ENCODE data around the gene CTDNEP1.
A peak's percentile ranks its signal among the peaks of the same experiment; 100 is the strongest.

The CTDNEP1 gene

GRCh38 chr17:7251661-7252175 is at the start of gene CTDNEP1:
CTDNEP1 (minus strand) TSS chr17:7251734; CDS start chr17:7251296, 438 bp downstream.
- peak; percentile 95 to 99 (median 98) for DNase-seq

DNA sequence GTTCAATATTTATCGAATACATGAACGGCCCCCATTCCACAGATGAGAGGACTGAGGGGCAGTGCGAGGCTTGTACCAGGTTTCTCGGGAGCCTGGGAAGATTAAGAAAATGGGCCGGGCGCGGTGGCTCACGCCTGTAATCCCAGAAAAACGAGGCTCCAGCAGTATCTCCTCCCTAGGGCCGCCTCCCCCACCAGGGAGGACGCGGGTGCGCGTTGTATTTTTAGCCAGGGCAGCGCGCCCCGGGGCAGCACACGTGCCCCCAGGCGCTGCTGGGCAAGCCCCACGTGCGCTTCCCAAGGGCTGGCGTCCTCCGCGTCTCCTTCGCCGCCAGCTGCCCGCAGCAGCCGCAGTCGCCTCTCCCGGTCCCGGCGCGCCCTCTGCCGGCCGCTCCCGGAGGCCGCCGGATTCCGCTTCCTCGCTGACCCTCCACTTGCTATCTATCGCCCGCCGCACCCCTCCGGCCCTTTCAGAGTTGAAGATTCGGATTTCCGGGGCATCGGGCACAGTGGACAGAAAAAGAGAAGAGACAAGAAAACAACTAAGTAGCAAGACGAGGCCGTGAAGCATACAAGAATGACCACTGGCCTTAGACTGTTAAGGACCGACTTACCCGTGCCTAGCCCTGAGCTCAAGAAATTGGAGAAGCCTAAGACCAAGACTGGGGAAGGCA is 44.8 kb upstream of the CTDNEP1 start:
- peak in 5 of 6 experiments; percentile 39 to 56 (median 50) for DNase-seq

DNA sequence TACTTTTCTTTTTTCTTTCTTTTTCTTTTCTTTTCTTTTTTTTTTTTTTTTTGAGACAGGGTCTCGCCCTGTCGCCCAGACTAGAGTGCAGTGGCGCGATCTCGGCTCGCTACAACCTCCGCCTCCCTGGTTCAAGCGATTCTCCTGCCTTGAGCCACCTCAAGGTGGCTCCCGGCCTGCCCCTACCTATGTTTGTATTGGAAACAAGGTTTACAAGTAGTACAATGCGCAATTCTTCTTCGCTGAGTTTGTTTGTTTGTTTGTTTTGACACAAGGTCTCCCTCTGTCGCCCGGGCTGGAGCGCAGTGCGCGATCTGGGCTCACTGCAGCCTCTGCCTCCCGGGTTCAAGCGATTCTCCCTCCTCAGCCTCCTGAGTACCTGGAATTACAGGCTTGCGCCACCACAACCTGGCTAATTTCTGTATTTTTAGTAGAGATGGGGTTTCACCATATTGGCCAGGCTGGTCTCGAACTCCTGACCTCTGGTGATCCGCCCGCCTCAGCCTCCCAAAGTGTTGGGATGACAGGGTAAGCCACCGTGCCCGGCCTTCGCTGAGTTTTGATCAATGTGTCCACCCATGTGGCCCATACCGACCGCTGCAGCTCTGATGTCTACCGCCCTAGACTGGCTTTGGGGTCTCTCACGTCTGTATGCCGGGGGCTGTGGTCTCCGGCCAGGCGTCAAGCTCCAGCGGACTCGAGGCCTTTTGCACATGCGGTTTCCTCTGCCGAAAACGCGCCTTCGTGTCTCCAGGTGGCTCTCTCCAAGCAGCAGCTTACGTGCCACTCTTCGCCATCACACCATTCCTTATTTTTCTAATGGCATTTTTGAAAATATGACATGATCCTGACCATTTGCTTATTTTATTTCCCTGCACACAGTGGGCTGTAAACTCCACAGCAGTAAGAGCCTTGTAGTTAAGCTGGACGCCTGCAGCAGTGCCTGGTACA is 44.0 kb upstream of the CTDNEP1 start:
- peak in 1 of 6 experiments; percentile 40 for DNase-seq

DNA sequence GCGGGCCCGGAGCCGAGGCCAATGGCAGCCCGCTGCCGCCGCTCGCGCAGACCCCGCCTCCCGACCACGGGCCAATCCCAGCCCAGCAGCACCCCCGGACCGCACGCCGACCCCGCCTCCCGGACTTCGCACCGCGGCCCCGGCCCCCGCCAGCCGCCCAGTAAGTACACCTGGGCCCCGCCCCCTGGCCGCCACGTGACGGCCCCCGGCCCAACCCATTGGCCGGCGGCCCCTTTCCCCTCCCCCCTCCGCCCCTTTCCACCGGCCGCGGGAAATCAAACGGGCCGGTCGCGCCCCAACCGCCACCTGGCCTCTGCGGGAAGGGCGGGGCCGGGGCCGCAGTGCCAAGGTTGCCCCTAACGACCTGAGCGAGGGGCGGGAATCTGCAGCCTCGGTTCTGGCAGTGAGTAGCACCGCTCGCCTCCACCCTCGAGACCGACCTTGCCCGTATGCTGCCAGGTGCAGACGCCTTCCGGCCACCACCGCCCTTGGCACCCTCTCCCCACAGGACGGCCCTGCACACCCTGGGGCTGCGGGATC is 43.1 kb upstream of the CTDNEP1 start, which contains the start of gene YBX2:
YBX2 (minus strand) TSS at position 26 of the 540 bp plus-strand sequence. CDS start 139 bp downstream, outside the sequence.
- peak; percentile 25 to 68 (median 53) for DNase-seq

DNA sequence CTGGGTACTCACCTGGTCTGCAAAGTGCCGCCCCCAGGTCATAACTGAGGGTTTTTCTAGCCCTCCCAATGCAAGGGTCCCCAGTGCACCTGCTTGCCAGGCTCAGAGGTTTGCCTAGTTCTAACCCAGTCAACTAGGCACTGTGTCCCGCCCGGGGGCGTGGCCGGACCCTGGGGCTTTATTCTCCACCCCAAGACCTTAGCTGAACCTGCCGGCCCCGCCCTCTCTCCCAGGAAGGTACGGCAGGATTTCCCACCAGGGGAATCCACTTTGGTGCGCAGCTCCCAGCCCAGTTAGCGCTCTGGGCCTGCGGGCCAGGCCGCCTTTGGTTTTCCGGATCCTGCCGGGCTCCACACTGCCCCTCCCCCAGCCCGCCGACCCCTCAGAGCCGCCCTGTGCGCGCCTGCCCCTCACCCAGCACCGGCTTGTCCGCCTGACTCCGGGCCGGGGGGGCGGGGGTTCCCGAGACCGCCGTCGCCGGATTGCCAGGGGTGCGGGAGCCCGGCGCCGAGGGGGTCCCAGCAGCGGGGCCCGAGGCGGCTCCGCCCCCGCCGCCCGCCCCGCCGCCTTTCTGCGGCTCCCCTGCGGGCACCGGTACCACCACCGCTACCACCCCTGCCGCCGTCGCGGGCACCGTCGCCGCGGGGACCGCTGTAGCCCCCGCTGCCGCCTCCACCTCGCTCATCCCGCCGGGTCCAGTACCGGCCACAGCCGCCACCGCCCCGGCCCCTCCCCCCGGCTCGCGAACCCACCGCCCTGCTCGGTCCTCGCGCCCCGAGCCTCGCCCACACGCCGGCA is 42.5 kb upstream of the CTDNEP1 start:
- peak in 3 of 6 experiments; percentile 19 to 45 (median 24) for DNase-seq

DNA sequence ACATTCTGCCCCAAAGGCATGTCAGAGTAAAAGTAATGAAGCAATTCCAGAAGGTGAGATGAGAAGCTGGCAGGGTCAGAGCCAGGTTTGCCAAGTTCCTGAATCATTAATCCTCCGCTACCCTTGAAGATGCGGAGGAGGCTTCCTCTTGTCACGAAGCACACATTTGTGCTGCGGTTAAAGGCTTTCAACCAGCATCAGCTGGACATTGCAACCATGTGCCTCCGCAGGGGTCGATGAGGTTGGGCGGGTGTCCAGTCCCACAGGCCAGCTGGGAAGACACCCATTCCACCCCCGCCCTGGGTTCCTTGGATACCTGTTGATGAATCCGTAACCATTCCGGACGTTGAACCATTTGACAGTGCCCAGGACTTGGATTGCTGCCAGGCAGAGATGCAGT is 41.6 kb upstream of the CTDNEP1 start:
- no peak for DNase-seq

DNA sequence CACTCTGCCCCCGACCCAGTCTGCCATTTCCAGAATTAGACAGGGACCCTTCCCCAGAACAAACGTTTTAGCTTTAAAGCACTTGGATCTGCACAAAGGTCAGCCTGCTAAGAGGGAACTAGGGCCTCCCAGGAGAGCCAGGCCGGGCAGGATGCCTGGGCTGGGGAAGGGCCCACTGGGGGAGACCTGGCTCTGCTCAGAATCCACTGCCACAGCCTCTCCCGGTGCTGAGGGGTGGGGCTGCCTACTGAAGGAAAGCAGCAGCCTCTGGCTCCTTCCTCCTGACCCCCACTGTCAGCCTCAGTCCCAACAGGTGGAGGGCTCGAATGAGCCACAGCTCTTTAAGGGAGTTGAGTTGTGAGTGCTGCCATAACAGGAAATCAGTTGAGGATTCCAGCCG is 41.2 kb upstream of the CTDNEP1 start:
- no peak for DNase-seq

GRCh38 chr17:7292194-7292593 is 40.7 kb upstream of the CTDNEP1 start:
- DNase-seq: no peak

DNA sequence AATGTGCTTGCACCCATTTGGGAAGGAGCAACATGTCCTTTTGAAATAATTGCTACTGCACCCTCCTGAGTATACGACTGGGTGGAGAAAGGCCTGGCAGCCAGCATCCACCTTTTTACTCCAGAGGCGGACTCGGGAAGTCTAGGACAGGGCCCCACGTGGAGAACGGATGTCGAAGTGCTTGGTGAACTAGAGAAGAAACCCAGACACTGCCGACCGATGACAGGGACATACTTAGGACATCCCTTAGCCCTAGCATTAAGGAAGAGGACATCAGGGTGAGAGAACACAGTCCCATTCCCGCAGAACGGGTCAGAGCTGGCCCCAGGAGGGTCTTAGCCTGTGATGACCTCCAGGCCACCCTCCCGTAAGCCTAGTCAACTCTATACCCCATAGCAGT is 39.2 kb upstream of the CTDNEP1 start:
- no peak for DNase-seq

GRCh38 chr17:7290166-7290565 is 38.6 kb upstream of the CTDNEP1 start:
- no peak for DNase-seq

- no peak for DNase-seq
These were observed 37.9 kb upstream of the CTDNEP1 start for GRCh38 chr17:7289256-7290032.

DNA sequence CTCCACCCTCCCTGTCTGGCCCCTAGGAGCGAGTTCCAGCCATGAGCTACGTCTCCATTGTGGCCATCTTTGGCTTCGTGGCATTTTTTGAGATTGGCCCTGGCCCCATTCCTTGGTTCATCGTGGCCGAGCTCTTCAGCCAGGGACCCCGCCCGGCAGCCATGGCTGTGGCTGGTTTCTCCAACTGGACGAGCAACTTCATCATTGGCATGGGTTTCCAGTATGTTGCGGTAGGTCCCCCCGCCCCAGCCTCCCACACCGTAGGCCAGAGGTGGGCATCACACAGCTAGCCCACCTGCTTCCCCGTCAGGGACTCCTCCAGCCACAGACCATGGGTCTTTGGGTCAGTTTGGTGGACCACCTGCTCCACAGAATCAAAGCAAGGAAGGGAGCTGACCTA is 34.1 kb upstream of the CTDNEP1 start:
- DNase-seq: no peak

GRCh38 chr17:7284911-7285310 is 33.4 kb upstream of the CTDNEP1 start:
- no peak for DNase-seq

DNA sequence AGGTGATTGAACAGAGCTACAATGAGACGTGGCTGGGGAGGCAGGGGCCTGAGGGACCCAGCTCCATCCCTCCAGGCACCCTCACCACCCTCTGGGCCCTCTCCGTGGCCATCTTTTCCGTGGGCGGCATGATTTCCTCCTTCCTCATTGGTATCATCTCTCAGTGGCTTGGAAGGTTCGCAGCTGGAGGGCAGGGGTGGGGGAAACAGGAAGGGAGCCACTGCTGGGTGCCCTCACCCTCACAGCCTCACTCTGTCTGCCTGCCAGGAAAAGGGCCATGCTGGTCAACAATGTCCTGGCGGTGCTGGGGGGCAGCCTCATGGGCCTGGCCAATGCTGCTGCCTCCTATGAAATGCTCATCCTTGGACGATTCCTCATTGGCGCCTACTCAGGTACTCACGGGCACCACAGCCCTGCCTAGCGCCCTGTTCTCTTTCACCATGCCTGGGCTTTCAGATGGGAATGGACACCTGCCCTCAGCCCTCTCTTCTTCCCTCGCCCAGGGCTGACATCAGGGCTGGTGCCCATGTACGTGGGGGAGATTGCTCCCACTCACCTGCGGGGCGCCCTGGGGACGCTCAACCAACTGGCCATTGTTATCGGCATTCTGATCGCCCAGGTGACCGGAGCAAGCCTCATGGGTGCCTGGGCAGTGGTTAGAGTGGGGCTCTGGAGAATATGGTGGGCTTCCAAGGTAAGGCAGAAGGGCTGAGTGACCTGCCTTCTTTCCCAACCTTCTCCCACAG is 32.1 kb upstream of the CTDNEP1 start:
- no peak for DNase-seq

- no peak for DNase-seq
These were observed 31.3 kb upstream of the CTDNEP1 start for GRCh38 chr17:7282752-7283321.

DNA sequence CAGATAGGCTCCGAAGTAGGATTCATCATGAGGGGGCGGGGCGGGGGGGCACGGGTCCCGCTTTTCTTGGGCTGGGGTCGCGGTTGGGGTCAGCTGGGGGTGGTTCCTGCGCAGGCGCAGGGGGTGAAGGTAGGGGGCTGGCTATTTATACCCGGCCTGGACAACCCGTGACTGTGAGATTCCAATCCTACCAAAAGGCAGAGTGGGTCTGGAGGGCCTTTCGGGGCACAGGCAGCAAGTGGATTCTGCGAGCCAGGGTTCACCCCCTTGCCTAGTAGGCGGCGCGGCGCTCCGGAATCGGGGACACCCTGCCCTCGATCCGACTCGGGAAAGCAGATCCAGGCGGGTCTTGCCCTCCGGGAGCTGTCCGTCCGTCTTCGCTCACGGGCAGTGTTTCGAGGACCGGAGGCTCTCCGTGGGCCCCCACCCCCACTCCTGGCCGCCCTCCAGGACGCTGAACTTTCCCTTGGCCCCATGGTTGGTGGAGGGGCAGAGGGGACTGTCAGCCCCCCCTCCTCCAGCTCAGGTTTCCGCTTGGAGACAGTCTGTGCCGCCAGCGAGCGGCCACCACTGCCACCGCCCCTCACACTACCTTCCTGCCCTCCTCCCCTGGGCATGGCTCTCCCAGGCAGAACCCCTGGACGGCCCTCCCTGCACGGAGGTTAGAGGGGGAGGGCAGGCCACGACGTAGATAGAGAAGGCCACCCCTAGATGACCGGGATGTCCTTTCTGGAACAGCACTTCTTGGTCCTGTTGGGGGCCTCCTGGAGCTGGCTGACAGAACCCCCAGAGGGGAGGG is 30.6 kb upstream of the CTDNEP1 start:
- DNase-seq: peak in 1 of 6 experiments; percentile 31

DNA sequence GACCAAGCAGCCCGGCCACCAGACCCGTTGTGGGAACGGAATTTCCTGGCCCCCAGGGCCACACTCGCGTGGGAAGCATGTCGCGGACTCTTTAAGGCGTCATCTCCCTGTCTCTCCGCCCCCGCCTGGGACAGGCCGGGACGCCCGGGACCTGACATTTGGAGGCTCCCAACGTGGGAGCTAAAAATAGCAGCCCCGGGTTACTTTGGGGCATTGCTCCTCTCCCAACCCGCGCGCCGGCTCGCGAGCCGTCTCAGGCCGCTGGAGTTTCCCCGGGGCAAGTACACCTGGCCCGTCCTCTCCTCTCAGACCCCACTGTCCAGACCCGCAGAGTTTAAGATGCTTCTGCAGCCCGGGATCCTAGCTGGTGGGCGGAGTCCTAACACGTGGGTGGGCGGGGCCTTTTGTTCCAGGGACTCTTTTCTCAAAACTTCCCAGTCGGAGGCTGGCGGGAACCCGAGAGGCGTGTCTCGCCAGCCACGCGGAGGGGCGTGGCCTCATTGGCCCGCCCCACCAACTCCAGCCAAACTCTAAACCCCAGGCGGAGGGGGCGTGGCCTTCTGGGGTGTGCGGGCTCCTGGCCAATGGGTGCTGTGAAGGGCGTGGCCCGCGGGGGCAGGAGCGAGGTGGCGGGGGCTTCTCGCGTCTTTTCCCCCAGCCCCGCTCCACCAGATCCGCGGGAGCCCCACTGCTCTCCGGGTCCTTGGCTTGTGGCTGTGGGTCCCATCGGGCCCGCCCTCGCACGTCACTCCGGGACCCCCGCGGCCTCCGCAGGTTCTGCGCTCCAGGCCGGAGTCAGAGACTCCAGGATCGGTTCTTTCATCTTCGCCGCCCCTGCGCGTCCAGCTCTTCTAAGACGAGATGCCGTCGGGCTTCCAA is 29.8 kb upstream of the CTDNEP1 start, which contains the start of gene SLC2A4:
SLC2A4 (plus strand) TSS at position 645 of the 879 bp plus-strand sequence; CDS start at position 862, 217 bp downstream.
- peak; percentile 27 to 83 (median 70) for DNase-seq

- DNase-seq: peak; percentile 70 to 88 (median 78)
These were observed 29.1 kb upstream of the CTDNEP1 start for GRCh38 chr17:7280519-7281073.
